ENCODE data around the gene GNA15.

- no peak for TF ChIP-seq CTCF (IDR thresholded peaks at IDR 0.05)
- no peak for TF ChIP-seq POLR2A (IDR thresholded peaks at IDR 0.05)
These were observed at the start of gene GNA15 for GRCh38 chr19:3135961-3136683.
